Measurements from ENCODE around the gene TNFRSF19. TPM values are rescaled to one million over a fixed set of nuclear protein-coding genes. Genes with fewer than 3 reads are reported as not detected.

Gene TNFRSF19
- total and polyA plus RNA-seq, 2 of the 13 experiments (the other 11 are each of a cell fraction or from before 2014, with no cell fraction given) = 75.3 to 77.7 TPM

GRCh38 chr13:23629566-23630272, 59.5 kb downstream of the TNFRSF19 start (continued):
- TF ChIP-seq NFIC (IDR thresholded peaks at IDR 0.05; ENCODE audit: low read length) = peak; percentile 93
- TF ChIP-seq PLRG1 (conservative IDR thresholded peaks at IDR 0.05) = no peak
- no peak for TF ChIP-seq ZBTB10 (CRISPR knock-in tag; IDR thresholded peaks at IDR 0.05; ENCODE audit: borderline replicate concordance)
- no peak for TF ChIP-seq GTF3A (CRISPR knock-in tag; conservative IDR thresholded peaks at IDR 0.05)
- no peak for TF ChIP-seq SMARCC2 (IDR thresholded peaks at IDR 0.05)
- no peak for TF ChIP-seq RBAK (CRISPR knock-in tag; IDR thresholded peaks at IDR 0.05)
- TF ChIP-seq ISL2 (CRISPR knock-in tag; IDR thresholded peaks at IDR 0.05) = peak; percentile 98
- no peak for TF ChIP-seq BATF2 (CRISPR knock-in tag; IDR thresholded peaks at IDR 0.05)
- TF ChIP-seq ZMYM2 (CRISPR knock-in tag; IDR thresholded peaks at IDR 0.05) = 0 out of 2 replicates have a peak, but pooled peaks have one; percentile 61
- no peak for TF ChIP-seq SP1 (IDR thresholded peaks at IDR 0.05)
- TF ChIP-seq SP1 (CRISPR knock-in tag; IDR thresholded peaks at IDR 0.05) = no peak; the same call in 1 of the 2 replicates
- no peak for TF ChIP-seq HHEX (CRISPR knock-in tag; IDR thresholded peaks at IDR 0.05)
- no peak for TF ChIP-seq ZNF607 (CRISPR knock-in tag; IDR thresholded peaks at IDR 0.05; ENCODE audit: borderline replicate concordance)
- no peak for TF ChIP-seq GABPB1 (CRISPR knock-in tag; IDR thresholded peaks at IDR 0.05)
- no peak for TF ChIP-seq SNAPC5 (CRISPR knock-in tag; IDR thresholded peaks at IDR 0.05; ENCODE audit: borderline replicate concordance)
- TF ChIP-seq KLF6 (CRISPR knock-in tag; IDR thresholded peaks at IDR 0.05) = no peak
- peak; percentile 88 for TF ChIP-seq SOX13 (IDR thresholded peaks at IDR 0.05)
- TF ChIP-seq SOX13 (CRISPR knock-in tag; conservative IDR thresholded peaks at IDR 0.05 in 1 of 2, IDR thresholded peaks at IDR 0.05 in 1 of 2) = peak in 1 of 2 experiments; percentile 97; a peak in 2 of 4 replicates
- no peak for TF ChIP-seq RFXAP (CRISPR knock-in tag; IDR thresholded peaks at IDR 0.05; ENCODE audit: borderline replicate concordance)
- TF ChIP-seq ZNF660 (CRISPR knock-in tag; IDR thresholded peaks at IDR 0.05; ENCODE audit: borderline replicate concordance, low read depth) = no peak
- TF ChIP-seq ZFP36L2 (CRISPR knock-in tag; IDR thresholded peaks at IDR 0.05) = no peak
- TF ChIP-seq BHLHE40 (IDR thresholded peaks at IDR 0.05; ENCODE audit: low read length) = no peak
- no peak for TF ChIP-seq UBTF (CRISPR knock-in tag; IDR thresholded peaks at IDR 0.05)
- peak; percentile 73 for TF ChIP-seq TFE3 (CRISPR knock-in tag; IDR thresholded peaks at IDR 0.05)
